Ishikawa (cell line): ENCODE measurements around the gene VEPH1.

Experiments used
- CREB1 ChIP-seq: IDR thresholded peaks from 2 replicates; pipeline ENCODE4 v1.6.1; 2012; ENCODE audit warnings: low read depth
- EP300 ChIP-seq: IDR thresholded peaks from 2 replicates; pipeline ENCODE4 v1.6.1; 2012; ENCODE audit warnings: borderline replicate concordance
- FOXM1 ChIP-seq: IDR thresholded peaks from 2 replicates; pipeline ENCODE4 v1.6.1; 2012; ENCODE audit warnings: low read depth, borderline replicate concordance
- REST ChIP-seq: IDR thresholded peaks from 2 replicates; pipeline ENCODE4 v1.6.1; 2012; ENCODE audit warnings: low read depth, mild to moderate bottlenecking
- TAF1 ChIP-seq: IDR thresholded peaks from 2 replicates; pipeline ENCODE4 v1.6.1; 2012; ENCODE audit warnings: low read depth, mild to moderate bottlenecking
- TCF12 ChIP-seq: IDR thresholded peaks from 2 replicates; pipeline ENCODE4 v1.6.1; 2012; ENCODE audit warnings: low read depth
- YY1 ChIP-seq: IDR thresholded peaks from 2 replicates; pipeline ENCODE4 v1.6.1; 2012; ENCODE audit warnings: low read depth
- ZBTB7A ChIP-seq: IDR thresholded peaks from 2 replicates; pipeline ENCODE4 v1.6.1; 2012; ENCODE audit warnings: low read depth
- TF ChIP-seq, protein P1 (sequence below): IDR thresholded peaks from 2 replicates; pipeline ENCODE4 v1.6.1; 2012

DNA sequence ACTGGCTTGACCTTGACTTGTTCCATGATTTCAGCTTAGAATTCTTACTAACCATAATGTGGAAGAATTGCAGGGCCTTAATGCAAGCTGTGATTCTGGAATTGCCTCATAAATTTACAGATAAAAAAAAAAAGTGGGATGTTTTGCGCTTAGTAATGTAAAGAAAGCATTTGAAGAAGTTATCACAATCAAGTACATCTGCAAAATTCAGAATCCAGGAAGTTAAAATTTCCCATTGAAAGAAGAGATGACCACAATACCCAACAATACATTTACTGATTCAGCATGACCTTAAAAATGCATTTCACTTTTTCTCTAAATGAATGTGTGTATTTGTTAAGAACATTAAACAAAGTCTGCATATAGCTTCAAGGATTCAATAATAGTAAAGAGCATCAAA lies 278.2 kb downstream of the VEPH1 start:
- TF ChIP-seq EP300 (no peak), FOXM1 (no peak), CREB1 (no peak), REST (no peak), ZBTB7A (no peak), TAF1 (no peak), YY1 (no peak), TCF12 (no peak)
- TF ChIP-seq, protein P1, sequence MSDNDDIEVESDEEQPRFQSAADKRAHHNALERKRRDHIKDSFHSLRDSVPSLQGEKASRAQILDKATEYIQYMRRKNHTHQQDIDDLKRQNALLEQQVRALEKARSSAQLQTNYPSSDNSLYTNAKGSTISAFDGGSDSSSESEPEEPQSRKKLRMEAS: no peak
